ENCODE results near the gene FAM168A. TPM values are rescaled to one million over a fixed set of nuclear protein-coding genes. Genes with fewer than 3 reads are reported as not detected.

Gene FAM168A
- total RNA-seq, 1 experiment from 2014 or later = 30.4 TPM

DNA sequence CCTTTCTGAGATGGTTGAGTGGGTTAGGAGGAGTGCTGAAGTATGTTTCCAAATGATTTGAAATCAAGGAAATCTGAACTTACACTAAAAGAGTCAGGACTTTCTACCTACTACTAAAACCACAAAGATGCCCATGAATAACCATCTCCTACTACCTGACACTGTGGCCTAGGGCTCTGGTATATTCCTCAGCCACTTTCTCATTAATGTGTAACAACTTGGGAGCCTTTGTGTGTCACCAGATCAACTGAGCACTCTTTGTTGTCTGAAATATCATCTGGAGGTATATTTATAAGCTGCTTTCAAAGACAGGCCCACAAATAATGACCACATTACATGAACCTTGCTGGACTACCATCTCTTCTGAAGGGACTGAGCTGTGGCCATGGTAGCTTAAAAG lies 177.8 kb downstream of the FAM168A start:
- no TSS peak for BruUV-seq (replicated peaks)
- H3K36me3 Mint-ChIP-seq (ENCODE audit: insufficient read depth, unreplicated experiment) = no peaks in the 10 kb centered on the region
- H3K27me3 Mint-ChIP-seq (ENCODE audit: unreplicated experiment) = no peaks in the 10 kb centered on the region
- no peak overlapping the region for H3K27ac Mint-ChIP-seq (ENCODE audit: unreplicated experiment)
- no peak for DNase-seq
- H3K4me3 Mint-ChIP-seq (ENCODE audit: low read depth, unreplicated experiment) = no peak overlapping the region
- TF ChIP-seq, protein P1, sequence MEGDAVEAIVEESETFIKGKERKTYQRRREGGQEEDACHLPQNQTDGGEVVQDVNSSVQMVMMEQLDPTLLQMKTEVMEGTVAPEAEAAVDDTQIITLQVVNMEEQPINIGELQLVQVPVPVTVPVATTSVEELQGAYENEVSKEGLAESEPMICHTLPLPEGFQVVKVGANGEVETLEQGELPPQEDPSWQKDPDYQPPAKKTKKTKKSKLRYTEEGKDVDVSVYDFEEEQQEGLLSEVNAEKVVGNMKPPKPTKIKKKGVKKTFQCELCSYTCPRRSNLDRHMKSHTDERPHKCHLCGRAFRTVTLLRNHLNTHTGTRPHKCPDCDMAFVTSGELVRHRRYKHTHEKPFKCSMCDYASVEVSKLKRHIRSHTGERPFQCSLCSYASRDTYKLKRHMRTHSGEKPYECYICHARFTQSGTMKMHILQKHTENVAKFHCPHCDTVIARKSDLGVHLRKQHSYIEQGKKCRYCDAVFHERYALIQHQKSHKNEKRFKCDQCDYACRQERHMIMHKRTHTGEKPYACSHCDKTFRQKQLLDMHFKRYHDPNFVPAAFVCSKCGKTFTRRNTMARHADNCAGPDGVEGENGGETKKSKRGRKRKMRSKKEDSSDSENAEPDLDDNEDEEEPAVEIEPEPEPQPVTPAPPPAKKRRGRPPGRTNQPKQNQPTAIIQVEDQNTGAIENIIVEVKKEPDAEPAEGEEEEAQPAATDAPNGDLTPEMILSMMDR (IDR thresholded peaks at IDR 0.05; ENCODE audit: unreplicated experiment) = no peak
- CTCF ChIA-PET = interaction anchor here (0.8 kb wide), 1 partner anchor 670 kb away, joined by 7 read pairs; no protein-coding TSS in a partner anchor
- intact Hi-C loops (cut with micrococcal nuclease; ENCODE audit: unreplicated experiment) = no loop called here
- H3K9me3 Mint-ChIP-seq (ENCODE audit: low read depth, unreplicated experiment) = no peaks in the 10 kb centered on the region
- no peaks in the 10 kb centered on the region for H3K4me1 Mint-ChIP-seq (ENCODE audit: low read depth, unreplicated experiment)

DNA sequence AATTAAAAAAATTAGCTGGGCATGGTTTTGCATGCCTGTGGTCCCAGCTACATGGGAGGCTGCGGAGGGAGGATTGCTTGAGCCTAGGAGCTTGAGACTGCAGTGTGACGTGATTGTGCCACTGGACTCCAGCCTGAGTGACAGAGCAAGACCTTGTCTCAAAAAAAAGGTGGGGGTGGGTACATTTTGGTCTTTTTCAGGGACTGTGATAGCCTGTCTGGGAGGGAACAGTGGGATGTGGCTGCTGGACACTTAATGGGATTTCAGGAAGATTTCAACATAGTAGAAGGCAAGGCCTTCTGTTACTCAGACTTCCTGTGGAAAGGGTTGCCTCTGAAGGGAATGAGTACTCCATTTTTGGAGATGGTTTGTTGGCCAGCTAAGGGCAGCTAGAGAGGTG lies 181.1 kb downstream of the FAM168A start:
- Mint-ChIP-seq H3K9me3 (ENCODE audit: low read depth, unreplicated experiment) (no peaks in the 10 kb centered on the region), H3K27me3 (ENCODE audit: unreplicated experiment) (no peaks in the 10 kb centered on the region), H3K36me3 (ENCODE audit: insufficient read depth, unreplicated experiment) (no peaks in the 10 kb centered on the region), H3K27ac (ENCODE audit: unreplicated experiment) (no peak overlapping the region), H3K4me3 (ENCODE audit: low read depth, unreplicated experiment) (no peak overlapping the region), H3K4me1 (ENCODE audit: low read depth, unreplicated experiment) (no peaks in the 10 kb centered on the region)
- intact Hi-C loops (cut with micrococcal nuclease; ENCODE audit: unreplicated experiment) = no loop called here
- BruUV-seq (replicated peaks) = no TSS peak
- TF ChIP-seq, protein P1 (IDR thresholded peaks at IDR 0.05; ENCODE audit: unreplicated experiment) = no peak
- no peak for DNase-seq
- CTCF ChIA-PET = interaction anchor here (0.7 kb wide), 1 partner anchor 13 kb away, joined by 3 read pairs; no protein-coding TSS in a partner anchor

DNA sequence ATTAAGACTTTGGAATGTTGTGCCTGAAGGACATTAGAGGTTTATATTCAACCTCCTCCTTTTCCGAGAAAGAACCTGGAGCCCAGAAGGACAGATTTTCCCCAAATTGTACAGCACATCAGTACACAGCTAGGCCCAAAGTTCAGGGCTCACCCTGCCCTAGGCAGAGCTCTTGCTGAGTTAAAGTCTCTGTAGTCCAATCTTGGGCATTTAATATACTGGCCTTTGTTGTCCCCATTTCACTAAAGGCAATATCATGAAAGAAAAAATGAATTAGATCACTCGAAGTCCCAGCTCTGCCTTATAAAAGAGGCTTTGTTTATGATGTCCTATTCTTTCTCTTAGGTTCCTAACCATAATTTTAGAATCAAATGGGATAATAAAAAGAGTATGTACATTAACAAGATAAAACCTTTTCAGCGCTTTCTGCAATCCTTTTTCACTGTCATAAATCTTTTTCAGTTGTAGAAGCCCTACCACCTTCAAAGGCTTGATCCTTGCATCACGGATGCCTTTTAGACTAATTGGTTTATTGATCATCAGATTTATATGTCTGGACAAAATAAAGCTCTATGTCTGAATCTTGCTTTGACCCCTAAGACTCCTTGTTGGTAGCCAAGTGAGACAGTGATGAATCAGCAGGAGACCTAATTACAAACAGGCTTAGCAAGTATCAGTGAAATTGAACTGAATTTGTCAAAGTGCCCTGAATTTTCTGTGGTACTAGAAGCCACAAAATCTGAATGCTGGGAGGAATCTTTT lies 181.9 kb downstream of the FAM168A start:
- DNase-seq = no peak
- no peaks in the 10 kb centered on the region for H3K4me1 Mint-ChIP-seq (ENCODE audit: low read depth, unreplicated experiment)
- intact Hi-C loops (cut with micrococcal nuclease; ENCODE audit: unreplicated experiment) = no loop called here
- no peaks in the 10 kb centered on the region for H3K36me3 Mint-ChIP-seq (ENCODE audit: insufficient read depth, unreplicated experiment)
- H3K27ac Mint-ChIP-seq (ENCODE audit: unreplicated experiment) = no peak overlapping the region
- TF ChIP-seq, protein P1 (IDR thresholded peaks at IDR 0.05; ENCODE audit: unreplicated experiment) = no peak
- CTCF ChIA-PET = no interaction called here
- no peak overlapping the region for H3K4me3 Mint-ChIP-seq (ENCODE audit: low read depth, unreplicated experiment)
- H3K9me3 Mint-ChIP-seq (ENCODE audit: low read depth, unreplicated experiment) = no peaks in the 10 kb centered on the region
- BruUV-seq (replicated peaks) = no TSS peak
- H3K27me3 Mint-ChIP-seq (ENCODE audit: unreplicated experiment) = no peaks in the 10 kb centered on the region

DNA sequence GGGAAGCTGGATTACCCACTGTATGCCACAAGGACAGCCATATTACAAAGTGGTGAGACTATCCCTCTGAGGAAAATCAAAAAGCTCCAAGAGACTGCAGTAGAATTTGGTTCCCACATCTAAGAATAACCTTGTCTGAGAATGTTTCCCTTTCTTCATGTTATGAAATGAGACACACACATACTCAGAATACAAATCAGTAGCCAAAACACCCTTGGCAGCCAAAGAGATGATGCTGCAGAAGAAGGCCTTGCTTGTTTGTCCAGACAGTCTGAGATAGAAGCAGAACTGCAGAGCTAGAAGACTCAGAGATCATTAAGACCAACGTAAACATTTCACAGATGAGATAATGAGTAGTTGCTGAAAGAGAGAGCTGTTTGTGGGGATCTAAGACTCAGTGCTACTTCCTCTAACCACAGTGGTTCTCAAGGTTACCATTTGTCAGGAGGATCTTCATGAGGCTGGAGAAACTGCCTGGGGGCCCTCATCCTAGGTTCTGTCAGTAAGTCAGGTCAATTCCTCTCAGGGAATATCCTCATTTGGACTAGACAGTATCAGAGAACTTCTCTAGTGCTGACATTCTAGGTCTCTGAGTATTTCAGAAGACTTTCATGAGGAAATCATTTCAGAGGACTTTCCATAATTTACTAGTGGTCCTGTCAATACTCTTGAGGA lies 182.8 kb downstream of the FAM168A start:
- intact Hi-C loops (cut with micrococcal nuclease; ENCODE audit: unreplicated experiment) = no loop called here
- Mint-ChIP-seq H3K4me3 (ENCODE audit: low read depth, unreplicated experiment) (no peak overlapping the region), H3K27ac (ENCODE audit: unreplicated experiment) (no peak overlapping the region), H3K36me3 (ENCODE audit: insufficient read depth, unreplicated experiment) (no peaks in the 10 kb centered on the region), H3K4me1 (ENCODE audit: low read depth, unreplicated experiment) (no peaks in the 10 kb centered on the region), H3K9me3 (ENCODE audit: low read depth, unreplicated experiment) (no peaks in the 10 kb centered on the region), H3K27me3 (ENCODE audit: unreplicated experiment) (no peaks in the 10 kb centered on the region)
- CTCF ChIA-PET = no interaction called here
- DNase-seq = no peak
- BruUV-seq (replicated peaks) = no TSS peak
- TF ChIP-seq, protein P1 (IDR thresholded peaks at IDR 0.05; ENCODE audit: unreplicated experiment) = no peak

All from Calu3 (cell line).